Activated T-cell treated with anti-CD3 and anti-CD28 coated beads, Interleukin-2, amount 50 U/mL, for 4 hours (primary cell): Measurements from ENCODE around the gene UTP15. TPM values are rescaled to one million over a fixed set of nuclear protein-coding genes. Genes with fewer than 3 reads are reported as not detected.

Experiments
- ATAC-seq, 2 donors: fragments of 200-7000 bp; cut with Tn5 transposase; one replicate each; pipeline ENCODE4 v1.10.0; 2021
- DNase-seq: peaks from one replicate; pipeline ENCODE4 v3.0.0-alpha.2; 2020
- H3K27me3 Mint-ChIP-seq: one replicate; pipeline ENCODE4 v1.8.0; 2021; ENCODE audit warnings: low read depth, mixed read lengths
- H3K36me3 Mint-ChIP-seq: one replicate; pipeline ENCODE4 v1.8.0; 2022; ENCODE audit warnings: mixed read lengths; ENCODE audit not compliant: insufficient read depth
- H3K4me1 Mint-ChIP-seq: one replicate; pipeline ENCODE4 v1.8.0; 2021; ENCODE audit warnings: low read depth, mixed read lengths
- H3K4me3 Mint-ChIP-seq: one replicate; pipeline ENCODE4 v1.8.0; 2021; ENCODE audit warnings: mild to moderate bottlenecking, moderate library complexity, mixed read lengths
- H3K9me3 Mint-ChIP-seq: one replicate; pipeline ENCODE4 v1.8.0; 2021; ENCODE audit warnings: mixed read lengths
- total RNA-seq, 3 donors: library from RNA; stranded (reverse); gene quantifications; one replicate each; pipeline ENCODE4 v1.2.1, GENCODE V29; 2021

The UTP15 gene
- total RNA-seq, 3 donors from 2014 or later, result 72.9 to 78.1 (median 74.7) TPM

DNA sequence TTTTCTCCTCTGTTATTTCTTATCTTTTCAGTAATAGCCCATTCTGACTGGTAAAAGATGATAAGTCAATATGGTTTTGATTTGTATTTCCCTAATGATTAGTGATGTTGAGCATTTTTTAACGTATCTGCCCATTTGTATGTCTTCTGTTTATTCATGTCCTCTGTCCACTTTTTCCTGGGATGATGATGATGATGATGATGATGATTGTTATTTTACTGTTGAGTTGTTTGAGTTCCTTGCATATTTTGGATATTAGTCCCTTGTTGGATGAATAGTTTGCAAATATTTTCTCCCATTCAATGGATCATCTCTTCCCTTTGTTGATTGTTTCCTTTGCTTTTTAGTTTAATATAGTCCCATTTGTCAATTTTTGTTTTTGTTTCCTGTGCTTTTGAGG, 27.0 kb downstream of the UTP15 start:
- no peak overlapping the region for H3K4me3 Mint-ChIP-seq
- no peaks in the 10 kb centered on the region for H3K4me1 Mint-ChIP-seq
- DNase-seq (no peak), ATAC-seq (no peak)
- H3K9me3 Mint-ChIP-seq, result no peaks in the 10 kb centered on the region
- H3K27me3 Mint-ChIP-seq, result peaks cover 2% of the 10 kb centered on the region
- H3K36me3 Mint-ChIP-seq, result no peaks in the 10 kb centered on the region

DNA sequence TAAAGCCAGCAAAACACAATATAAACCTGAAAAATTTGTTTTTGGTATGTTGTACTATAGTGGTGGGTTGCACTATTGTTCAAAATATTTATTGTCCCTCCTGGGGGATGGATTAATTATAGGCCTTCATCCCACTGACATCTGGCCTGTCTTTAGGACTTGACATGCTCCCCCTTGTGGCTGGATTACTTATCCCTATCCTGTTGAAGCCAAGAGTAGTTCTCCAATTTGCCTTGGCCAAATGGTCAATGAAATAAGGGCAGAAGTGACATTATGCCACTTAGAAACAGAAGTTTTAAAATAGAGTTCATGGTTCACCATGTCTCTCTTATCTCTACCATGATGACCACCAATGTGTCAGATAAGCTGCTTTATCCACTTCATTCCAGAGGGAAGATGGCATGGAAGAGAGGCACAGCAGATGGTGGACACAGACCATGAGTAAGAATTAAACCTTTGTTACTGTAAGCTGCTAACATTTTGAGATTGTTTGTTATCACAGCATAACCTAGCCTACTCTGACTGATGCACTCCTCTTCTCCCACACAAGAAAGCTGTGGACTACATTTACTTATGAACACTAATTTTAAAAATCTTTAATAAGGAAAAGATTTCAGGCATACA, 31.3 kb downstream of the UTP15 start:
- no peaks in the 10 kb centered on the region for H3K4me1 Mint-ChIP-seq
- peaks cover 8% of the 10 kb centered on the region for H3K27me3 Mint-ChIP-seq
- H3K36me3 Mint-ChIP-seq, result no peaks in the 10 kb centered on the region
- H3K4me3 Mint-ChIP-seq, result no peak overlapping the region
- DNase-seq (no peak), ATAC-seq (no peak)
- H3K9me3 Mint-ChIP-seq, result peaks cover 3% of the 10 kb centered on the region

DNA sequence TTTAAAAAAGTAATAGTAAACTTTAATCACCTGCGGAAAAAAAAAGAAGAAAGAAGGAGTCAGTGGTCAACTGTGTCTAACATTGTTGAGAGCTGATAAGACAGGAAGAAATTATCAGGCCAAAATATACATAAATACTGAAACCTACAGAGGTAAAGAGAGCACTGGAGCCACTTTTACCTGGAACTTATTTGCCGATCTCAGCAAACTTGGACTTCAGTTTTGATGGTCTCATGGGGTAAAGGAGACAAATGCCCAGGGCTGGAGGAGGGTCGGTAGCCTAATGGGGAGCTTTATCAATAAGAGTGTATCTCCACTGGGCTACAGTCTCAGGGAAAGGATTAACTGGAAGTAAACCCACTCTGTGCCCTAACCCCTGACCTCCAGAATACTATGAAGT, 33.8 kb downstream of the UTP15 start:
- ATAC-seq (no peak), DNase-seq (no peak)
- Mint-ChIP-seq H3K36me3 (no peaks in the 10 kb centered on the region), H3K4me3 (no peak overlapping the region), H3K9me3 (peaks cover 4% of the 10 kb centered on the region), H3K27me3 (peaks cover 8% of the 10 kb centered on the region), H3K4me1 (no peaks in the 10 kb centered on the region)

DNA sequence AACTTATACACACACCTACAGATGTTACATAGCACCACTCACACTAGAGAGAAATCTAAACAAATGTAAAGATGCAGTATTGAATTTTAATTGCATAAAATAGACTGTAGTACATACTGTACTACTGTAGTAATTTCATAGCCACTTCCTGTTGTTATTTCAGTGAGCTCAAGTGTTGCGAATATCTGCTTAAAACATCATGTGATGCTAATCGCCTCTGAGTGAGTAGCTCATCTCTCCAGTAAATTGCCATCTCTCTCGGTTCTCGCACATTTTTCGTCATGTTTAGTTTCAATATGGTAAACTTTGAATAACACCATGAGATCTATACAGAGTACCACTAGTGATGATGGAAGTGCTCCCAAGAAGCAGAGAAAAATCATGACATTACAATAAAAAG, 38.5 kb downstream of the UTP15 start:
- ATAC-seq, result no peak
- Mint-ChIP-seq H3K4me3 (no peak overlapping the region), H3K27me3 (peaks cover 7% of the 10 kb centered on the region), H3K4me1 (no peaks in the 10 kb centered on the region), H3K36me3 (no peaks in the 10 kb centered on the region), H3K9me3 (peaks cover 4% of the 10 kb centered on the region)
- no peak for DNase-seq

DNA sequence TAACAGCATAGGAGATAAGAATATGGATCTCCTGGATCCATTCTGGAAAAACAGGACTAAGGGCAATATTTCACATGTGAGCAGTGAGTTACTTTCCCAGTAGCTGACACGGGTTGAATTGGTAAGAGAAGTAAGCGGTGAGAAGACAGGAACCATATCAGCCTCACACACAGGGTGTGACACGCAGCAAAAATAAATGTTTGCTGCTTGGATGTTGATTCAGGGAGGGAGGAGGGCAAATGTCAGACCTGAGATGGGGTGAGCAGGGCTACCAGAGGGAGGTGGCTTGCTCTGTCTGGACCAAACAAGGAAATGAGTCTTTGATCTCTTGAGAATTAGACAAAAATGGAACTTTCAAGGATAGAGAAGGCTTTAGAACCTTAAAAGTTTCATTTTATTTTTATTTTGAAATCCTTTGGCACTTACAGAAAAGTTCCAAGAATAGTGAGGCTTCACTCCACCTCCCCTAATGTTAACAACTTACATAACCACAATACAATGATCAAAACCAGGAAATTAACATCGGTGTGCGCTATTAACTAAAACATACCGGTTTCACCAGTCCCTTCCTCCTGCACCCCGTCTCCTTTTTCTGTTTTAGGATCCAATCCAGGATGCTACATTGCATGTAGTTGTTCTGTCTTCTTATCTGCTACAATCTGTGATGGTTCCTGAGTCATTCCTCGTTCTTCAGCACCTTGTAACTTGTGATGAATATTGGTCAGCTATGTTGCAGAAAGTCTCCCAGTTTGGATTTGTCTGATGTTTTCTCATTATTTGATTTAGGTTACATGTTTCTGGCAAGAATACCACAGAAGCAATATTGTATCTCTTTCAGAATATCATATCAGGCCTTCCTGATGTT, 39.9 kb downstream of the UTP15 start:
- Mint-ChIP-seq H3K4me3 (no peak overlapping the region), H3K36me3 (no peaks in the 10 kb centered on the region), H3K9me3 (peaks cover 4% of the 10 kb centered on the region), H3K27me3 (peaks cover 10% of the 10 kb centered on the region), H3K4me1 (no peaks in the 10 kb centered on the region)
- DNase-seq (no peak), ATAC-seq (no peak)

DNA sequence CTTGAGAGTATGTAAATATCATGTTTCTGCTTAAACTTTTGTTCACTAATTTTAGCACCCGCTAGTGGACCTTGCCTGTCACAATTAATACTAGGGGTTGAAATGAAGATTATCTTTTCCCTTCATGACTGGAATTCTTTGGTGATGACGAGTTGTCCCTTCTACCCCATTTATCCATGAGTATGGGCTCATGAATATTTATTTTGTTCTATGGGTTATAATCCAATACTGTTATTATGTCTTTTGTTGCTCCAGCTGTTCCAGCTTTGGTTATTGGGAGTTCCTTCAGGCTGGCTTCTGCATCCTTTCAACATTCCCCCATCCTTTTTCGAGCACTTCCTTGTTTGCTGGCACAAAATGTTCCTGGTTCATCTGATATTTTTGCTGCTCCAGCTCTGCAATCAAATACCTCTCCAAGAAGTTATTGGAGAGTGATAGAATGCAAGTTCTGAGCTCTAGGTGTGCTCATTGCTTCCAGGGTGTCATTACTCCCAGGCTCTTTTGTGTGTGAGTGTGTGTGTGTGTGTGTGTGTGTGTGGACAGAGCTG, 40.7 kb downstream of the UTP15 start:
- ATAC-seq, result no peak
- H3K9me3 Mint-ChIP-seq, result peaks cover 4% of the 10 kb centered on the region
- peaks cover 14% of the 10 kb centered on the region for H3K27me3 Mint-ChIP-seq
- H3K36me3 Mint-ChIP-seq, result no peaks in the 10 kb centered on the region
- no peak for DNase-seq
- no peaks in the 10 kb centered on the region for H3K4me1 Mint-ChIP-seq
- H3K4me3 Mint-ChIP-seq, result no peak overlapping the region

DNA sequence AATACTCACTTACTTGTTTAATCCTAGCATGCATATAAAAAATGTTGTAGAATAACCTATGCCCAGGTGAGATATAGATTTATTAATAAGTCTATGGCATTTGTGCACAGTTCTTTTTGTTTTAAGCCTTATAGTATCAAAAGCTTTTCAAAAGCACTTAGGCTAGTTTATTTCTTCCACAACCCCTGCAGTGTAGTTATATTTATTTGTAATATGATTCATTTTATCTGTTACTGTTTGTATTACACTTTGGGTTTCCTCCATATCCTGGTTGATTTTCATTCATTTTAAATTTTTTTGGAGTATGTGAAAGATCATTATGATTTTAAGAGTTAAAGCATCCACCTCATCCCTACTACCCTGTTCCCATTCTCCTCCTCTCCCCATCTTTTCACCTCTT, 41.7 kb downstream of the UTP15 start:
- Mint-ChIP-seq H3K4me3 (no peak overlapping the region), H3K27me3 (peaks cover 14% of the 10 kb centered on the region), H3K9me3 (no peaks in the 10 kb centered on the region), H3K36me3 (no peaks in the 10 kb centered on the region), H3K4me1 (no peaks in the 10 kb centered on the region)
- DNase-seq (no peak), ATAC-seq (no peak)

DNA sequence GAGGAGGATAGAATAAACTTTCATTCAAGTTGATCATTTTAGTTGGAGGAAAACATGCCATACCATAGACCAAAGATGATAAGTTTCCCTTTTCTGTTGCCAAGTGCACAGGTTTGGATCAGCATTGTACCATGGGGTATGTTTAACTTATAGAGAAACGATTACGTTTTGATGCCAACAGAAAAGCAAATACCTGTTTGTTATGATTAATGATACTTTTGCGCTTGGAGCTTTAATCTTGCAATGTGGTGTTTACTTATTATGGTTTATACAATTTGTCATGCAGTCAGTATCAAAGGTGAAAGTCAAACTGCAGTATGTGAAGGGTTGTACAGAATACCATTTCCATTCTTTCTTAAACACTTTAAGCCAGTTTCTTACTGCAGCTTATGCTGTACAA, 47.3 kb downstream of the UTP15 start:
- Mint-ChIP-seq H3K9me3 (no peaks in the 10 kb centered on the region), H3K4me1 (no peaks in the 10 kb centered on the region), H3K36me3 (no peaks in the 10 kb centered on the region), H3K27me3 (peaks cover 25% of the 10 kb centered on the region), H3K4me3 (no peak overlapping the region)
- ATAC-seq (no peak), DNase-seq (no peak)

DNA sequence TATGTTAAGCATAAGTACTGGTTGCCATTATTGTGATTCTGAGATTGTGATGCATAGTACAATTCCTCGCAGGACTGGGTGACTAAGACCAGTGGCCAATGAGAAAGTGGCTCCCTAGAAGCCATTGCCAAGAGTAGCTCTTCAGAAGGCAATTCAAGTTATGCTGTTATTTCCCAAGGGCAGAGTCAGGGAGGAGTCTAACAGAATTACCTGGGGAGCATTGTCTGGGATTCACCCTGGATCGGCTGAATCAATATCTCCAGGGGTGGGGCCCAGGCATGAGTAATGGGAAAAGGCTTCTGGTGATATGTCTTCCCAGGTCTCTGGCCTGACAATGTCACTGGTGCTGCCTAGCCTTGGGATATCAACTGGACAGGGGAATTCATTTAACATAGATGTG, 49.5 kb downstream of the UTP15 start:
- ATAC-seq, result no peak
- Mint-ChIP-seq H3K4me1 (no peaks in the 10 kb centered on the region), H3K27me3 (peaks cover 25% of the 10 kb centered on the region), H3K4me3 (no peak overlapping the region), H3K9me3 (no peaks in the 10 kb centered on the region), H3K36me3 (no peaks in the 10 kb centered on the region)
- no peak for DNase-seq

DNA sequence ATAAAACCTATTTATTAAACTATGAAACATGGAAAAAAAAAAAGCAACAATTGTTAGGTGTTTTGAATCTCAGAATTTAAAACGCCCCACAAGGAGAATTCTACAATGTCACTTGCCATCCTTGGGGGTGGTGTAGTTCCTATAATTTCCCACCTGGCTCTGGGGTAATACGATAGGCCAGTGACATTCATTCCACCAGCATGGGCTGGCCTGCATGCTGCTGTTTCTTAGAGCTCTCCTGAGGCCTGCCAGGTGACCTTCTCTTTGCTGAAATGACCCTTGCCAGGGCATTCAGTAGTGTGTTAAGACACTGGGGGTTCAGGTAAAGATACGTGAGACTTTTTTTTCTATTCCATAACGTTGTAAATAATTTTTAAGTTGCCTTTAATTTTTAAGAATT, 50.4 kb downstream of the UTP15 start:
- ATAC-seq, result no peak
- Mint-ChIP-seq H3K4me3 (no peak overlapping the region), H3K9me3 (no peaks in the 10 kb centered on the region), H3K36me3 (no peaks in the 10 kb centered on the region), H3K27me3 (peaks cover 21% of the 10 kb centered on the region), H3K4me1 (no peaks in the 10 kb centered on the region)
- no peak for DNase-seq

DNA sequence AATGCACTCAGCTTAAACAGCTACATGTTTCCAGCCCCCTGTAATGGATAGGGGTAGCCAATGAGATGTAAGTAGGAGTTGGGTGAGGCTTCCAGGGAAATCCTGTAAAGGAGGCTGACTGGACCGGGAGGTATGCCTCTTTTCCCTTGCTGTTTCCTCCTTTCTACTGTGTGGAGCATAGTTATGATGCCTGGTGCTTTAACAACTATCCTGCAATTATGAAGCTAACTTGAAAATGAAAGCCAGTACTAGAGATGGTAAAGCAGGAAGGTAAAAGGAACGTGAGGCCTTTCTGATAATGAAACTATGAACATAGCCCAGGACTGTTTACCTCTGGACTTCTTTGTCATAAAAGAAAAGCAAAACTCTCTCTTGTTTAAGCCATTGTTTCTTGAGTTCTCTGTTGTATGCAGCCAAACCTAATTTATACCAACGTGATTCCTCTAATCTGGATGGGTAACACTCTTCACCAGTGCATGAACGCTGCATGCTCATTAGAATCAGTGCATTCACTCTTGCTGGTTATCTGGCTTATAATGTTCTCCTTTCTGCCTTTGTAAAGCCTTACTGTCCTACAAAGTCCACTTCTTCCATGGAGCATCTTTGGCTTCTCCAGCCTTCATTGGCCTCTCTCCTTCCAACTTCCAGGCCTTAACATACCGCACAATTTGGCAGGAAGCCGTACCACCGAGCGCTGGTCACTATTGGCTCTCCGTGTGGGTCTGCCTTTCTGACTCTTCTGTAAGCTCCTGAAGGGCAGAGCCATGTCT, 52.2 kb downstream of the UTP15 start:
- H3K4me3 Mint-ChIP-seq, result no peak overlapping the region
- H3K27me3 Mint-ChIP-seq, result peaks cover 26% of the 10 kb centered on the region
- H3K36me3 Mint-ChIP-seq, result no peaks in the 10 kb centered on the region
- DNase-seq, result no peak
- no peak for ATAC-seq
- H3K4me1 Mint-ChIP-seq, result no peaks in the 10 kb centered on the region
- no peaks in the 10 kb centered on the region for H3K9me3 Mint-ChIP-seq

DNA sequence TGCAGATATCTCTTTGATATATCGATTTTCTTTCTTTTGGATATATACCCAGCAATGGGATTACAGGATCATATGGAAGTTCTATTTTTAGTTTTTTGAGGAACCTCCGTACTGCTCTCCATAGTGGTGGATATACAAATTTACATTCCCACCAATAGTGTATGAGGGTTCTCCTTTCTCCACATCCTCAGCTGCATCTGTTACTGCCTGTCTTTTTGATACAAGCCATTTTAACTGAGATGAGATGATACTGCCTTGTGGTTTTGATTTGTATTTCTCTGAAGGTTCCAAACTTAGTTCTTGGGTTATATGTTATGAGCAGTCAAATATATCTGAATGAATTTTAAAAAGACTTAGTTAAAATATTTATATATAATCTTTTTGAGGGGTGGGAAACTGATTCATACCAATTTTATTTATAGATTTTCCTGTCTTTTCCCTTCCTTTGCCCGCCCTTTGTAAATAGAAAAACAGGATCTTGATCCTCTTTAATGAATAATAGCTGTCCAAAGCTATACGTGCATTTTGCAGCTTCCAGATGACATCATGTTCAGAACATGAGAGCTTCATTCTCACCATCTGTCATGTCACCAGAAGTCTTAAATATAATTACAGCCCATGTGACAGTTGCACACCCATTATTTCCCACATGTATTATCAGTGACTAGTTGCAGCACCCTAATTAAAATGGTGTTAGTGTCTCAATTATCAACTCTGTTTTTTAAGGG, 54.2 kb downstream of the UTP15 start:
- Mint-ChIP-seq H3K4me3 (no peak overlapping the region), H3K27me3 (peaks cover 34% of the 10 kb centered on the region), H3K36me3 (no peaks in the 10 kb centered on the region), H3K9me3 (no peaks in the 10 kb centered on the region), H3K4me1 (no peaks in the 10 kb centered on the region)
- no peak for DNase-seq
- ATAC-seq, result no peak

DNA sequence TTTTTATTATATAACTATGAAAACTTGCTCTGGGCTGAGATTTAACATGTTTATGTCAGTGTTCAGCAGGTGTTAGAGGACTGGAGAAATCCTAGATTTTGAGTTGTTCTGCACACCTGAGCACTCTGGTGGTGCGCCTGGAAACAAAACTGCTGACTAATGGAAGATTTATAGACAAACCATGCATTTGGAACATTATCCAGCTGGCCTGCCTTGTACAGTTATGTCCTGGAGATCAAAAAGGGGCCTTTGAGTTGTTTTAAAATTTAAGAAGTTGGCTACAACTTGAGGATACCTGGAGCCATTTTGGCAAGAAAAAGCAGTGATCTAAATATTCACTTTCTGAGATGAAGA, 54.8 kb downstream of the UTP15 start:
- ATAC-seq (no peak), DNase-seq (no peak)
- Mint-ChIP-seq H3K36me3 (no peaks in the 10 kb centered on the region), H3K4me3 (no peak overlapping the region), H3K27me3 (peaks cover 31% of the 10 kb centered on the region), H3K4me1 (peaks cover 1% of the 10 kb centered on the region), H3K9me3 (no peaks in the 10 kb centered on the region)

DNA sequence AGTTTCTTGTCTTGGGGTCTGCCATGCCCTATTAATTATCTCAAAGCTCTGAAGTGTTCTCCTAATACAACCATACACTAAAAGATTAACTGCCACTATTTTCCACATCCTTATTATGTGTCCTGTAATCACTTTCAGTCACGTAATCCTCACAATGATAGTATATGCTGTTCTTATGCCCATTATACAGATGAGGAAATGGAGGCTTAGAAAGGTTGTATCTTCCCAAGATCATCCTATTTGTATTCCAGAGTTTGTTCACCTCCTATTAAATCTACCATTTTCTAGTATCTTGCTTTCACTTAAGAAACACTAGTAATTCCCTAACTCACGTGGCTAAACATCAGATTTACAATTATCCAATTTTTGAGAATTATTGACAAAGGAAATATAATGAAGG, 57.5 kb downstream of the UTP15 start:
- peaks cover 41% of the 10 kb centered on the region for H3K27me3 Mint-ChIP-seq

More for the DNA sequence above, 57.5 kb downstream of the UTP15 start:
- no peak for DNase-seq
- ATAC-seq, result no peak
- no peak overlapping the region for H3K4me3 Mint-ChIP-seq
- no peaks in the 10 kb centered on the region for H3K36me3 Mint-ChIP-seq
- H3K9me3 Mint-ChIP-seq, result no peaks in the 10 kb centered on the region
- peaks cover 3% of the 10 kb centered on the region for H3K4me1 Mint-ChIP-seq
